ENCODE results near the gene TMEM225B. TPM values are rescaled to one million over a fixed set of nuclear protein-coding genes. Genes with fewer than 3 reads are reported as not detected.
"Not testable (repeated sequence)": the region's sequence is repeated elsewhere in the genome, so short reads cannot be mapped to it uniquely, and the experiment has no call there.

TMEM225B gene
- total RNA-seq, 1 donor from 2014 or later, result 1.6 TPM

DNA sequence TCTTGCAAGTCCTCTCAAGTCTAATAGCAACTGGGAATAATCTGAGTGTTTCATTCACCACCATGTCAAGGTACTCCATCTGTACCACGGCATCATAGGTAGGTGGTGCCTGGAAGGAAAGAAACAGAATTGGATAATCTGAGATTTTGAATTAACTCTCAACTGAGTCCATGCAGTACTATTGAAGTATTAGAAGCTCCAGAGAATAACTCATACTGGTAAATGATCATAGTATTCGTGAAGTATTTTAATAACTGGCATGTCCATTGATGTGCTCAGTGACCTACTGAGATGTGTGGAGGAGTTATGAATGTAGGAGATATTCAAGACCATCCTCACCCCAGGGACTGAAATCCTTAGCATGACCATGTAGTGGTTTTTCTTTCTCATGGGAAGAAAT, 54.6 kb downstream of the TMEM225B start:
- intact Hi-C loops (cut with micrococcal nuclease), result no loop called here

DNA sequence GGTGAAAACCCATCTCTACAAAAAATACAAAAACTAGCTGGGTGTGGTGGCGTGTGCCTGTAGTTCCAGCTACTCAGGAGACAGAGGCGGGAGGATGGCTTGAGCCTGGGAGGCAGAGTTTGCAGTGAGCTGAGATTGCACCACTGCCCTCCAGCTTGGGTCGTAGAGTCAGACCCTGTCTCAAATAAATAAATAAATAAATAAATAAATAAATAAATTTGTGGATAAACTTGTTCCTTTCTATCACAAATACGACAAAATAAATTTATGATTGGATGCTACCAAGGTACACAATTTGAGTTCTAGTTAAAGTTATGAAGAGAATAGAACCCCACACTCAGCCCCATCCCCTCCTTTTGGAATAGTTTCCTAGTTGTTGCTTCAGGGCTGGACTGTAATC, 55.2 kb downstream of the TMEM225B start:
- intact Hi-C loops (cut with micrococcal nuclease), result not testable (repeated sequence)

DNA sequence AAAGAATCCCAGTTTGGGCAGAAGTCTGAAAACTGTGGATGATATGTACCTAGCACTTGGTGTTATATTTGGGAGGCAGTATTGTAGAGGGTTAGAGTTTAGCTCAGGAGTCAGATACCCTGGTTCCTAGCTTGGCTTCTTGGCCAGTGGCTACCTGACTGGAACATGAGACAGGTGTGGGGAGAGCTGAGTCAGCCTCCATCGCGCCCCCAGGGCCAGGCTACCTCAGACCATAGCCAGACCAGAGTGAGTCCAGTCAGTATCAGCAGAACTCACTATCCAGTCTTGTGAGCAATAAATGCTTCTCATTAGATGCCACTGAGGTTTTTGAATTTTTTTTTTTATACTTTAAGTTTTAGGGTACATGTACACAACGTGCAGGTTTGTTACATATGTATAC, 55.7 kb downstream of the TMEM225B start:
- intact Hi-C loops (cut with micrococcal nuclease), result no loop called here

DNA sequence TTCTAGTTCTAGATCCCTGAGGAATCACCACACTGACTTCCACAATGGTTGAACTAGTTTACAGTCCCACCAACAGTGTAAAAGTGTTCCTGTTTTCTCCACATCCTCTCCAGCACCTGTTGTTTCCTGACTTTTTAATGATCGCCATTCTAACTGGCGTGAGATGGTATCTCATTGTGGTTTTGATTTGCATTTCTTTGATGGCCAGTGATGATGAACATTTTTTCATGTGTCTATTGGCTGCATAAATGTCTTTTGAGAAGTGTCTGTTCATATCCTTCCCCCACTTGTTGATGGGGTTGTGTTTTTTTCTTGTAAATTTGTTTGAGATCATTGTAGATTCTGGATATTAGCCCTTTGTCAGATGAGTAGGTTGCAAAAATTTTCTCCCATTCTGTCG, 56.6 kb downstream of the TMEM225B start:
- intact Hi-C loops (cut with micrococcal nuclease), result not testable (repeated sequence)

DNA sequence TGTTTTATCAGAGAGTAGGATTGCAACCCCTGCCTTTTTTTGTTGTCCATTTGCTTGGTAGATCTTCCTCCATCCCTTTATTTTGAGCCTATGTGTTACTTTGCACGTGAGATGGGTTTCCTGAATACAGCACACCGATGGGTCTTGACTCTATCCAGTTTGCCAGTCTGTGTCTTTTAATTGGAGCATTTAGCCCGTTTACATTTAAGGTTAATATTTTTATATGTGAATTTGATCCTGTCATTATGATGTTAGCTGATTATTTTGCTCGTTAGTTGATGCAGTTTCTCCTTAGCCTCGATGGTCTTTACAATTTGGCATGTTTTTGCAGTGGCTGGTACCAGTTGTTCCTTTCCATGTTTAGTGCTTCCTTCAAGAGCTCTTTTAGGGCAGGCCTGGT, 59.8 kb downstream of the TMEM225B start:
- intact Hi-C loops (cut with micrococcal nuclease), result not testable (repeated sequence)

Other genes with a start within 250 kb of the TMEM225B start
- gene ARPC1B, start 223.5 kb upstream of the TMEM225B start, total RNA-seq, result 405 and 417 TPM in 2 replicates
- gene PDAP1, start 189.7 kb upstream of the TMEM225B start, total RNA-seq, result 102 and 107 TPM in 2 replicates
- gene BUD31, start 189.3 kb upstream of the TMEM225B start, total RNA-seq, result 111 and 118 TPM in 2 replicates
- 10.0 and 11.8 TPM in 2 replicates for gene PTCD1, start 159.5 kb upstream of the TMEM225B start, total RNA-seq
- 68.0 and 70.2 TPM in 2 replicates for gene CPSF4, start 159.3 kb upstream of the TMEM225B start, total RNA-seq
- gene ATP5MF, start 132.1 kb upstream of the TMEM225B start, total RNA-seq, result 341 and 351 TPM in 2 replicates
- gene ZNF789, start 125.4 kb upstream of the TMEM225B start, total RNA-seq, result 27.5 and 28.5 TPM in 2 replicates
- gene ZNF394, start 98.0 kb upstream of the TMEM225B start, total RNA-seq, result 60.1 and 61.7 TPM in 2 replicates
- 11.4 and 12.6 TPM in 2 replicates for gene ZKSCAN5, start 93.6 kb upstream of the TMEM225B start, total RNA-seq
- 4.2 and 4.5 TPM in 2 replicates for gene FAM200A, start 46.2 kb upstream of the TMEM225B start, total RNA-seq
- gene ZNF655, start 39.6 kb upstream of the TMEM225B start, total RNA-seq, result 102 and 108 TPM in 2 replicates
- 26.8 and 28.9 TPM in 2 replicates for gene ZSCAN25, start 18.7 kb downstream of the TMEM225B start, total RNA-seq
- gene CYP3A5, start 81.7 kb downstream of the TMEM225B start, total RNA-seq, result not detected in 2 replicates
- not detected in 2 replicates for gene CYP3A7, start 136.9 kb downstream of the TMEM225B start, total RNA-seq
- not detected in 2 replicates for gene CYP3A4, start 185.9 kb downstream of the TMEM225B start, total RNA-seq
- gene CYP3A43, start 229.7 kb downstream of the TMEM225B start, total RNA-seq, result 0.12 TPM in 1 of 2 replicates, not detected in the other